Stimulated activated naive CD8-positive, alpha-beta T cell treated with anti-CD3 and anti-CD28 coated beads, Interleukin-15, Interleukin-2, amounts not matched to agents 100 ng/mL and 50 ng/mL, for 24 hours (primary cell): ENCODE measurements around the gene RILPL1.
"Not testable (repeated sequence)": the region's sequence is repeated elsewhere in the genome, so short reads cannot be mapped to it uniquely, and the experiment has no call there.

Experiments used
- H3K27ac Mint-ChIP-seq: one replicate; pipeline ENCODE4 v1.8.0; 2021; ENCODE audit warnings: mild to moderate bottlenecking, mixed read lengths
- H3K27me3 Mint-ChIP-seq: one replicate; pipeline ENCODE4 v1.8.0; 2021; ENCODE audit warnings: mixed read lengths
- H3K36me3 Mint-ChIP-seq: one replicate; pipeline ENCODE4 v1.8.0; 2021; ENCODE audit warnings: low read depth, mixed read lengths
- H3K4me1 Mint-ChIP-seq: one replicate; pipeline ENCODE4 v1.8.0; 2021; ENCODE audit warnings: low read depth, mixed read lengths
- H3K4me3 Mint-ChIP-seq: one replicate; pipeline ENCODE4 v1.8.0; 2021; ENCODE audit warnings: mild to moderate bottlenecking, mixed read lengths
- H3K9me3 Mint-ChIP-seq: one replicate; pipeline ENCODE4 v1.8.0; 2021; ENCODE audit warnings: mixed read lengths

Gene RILPL1, protein sequence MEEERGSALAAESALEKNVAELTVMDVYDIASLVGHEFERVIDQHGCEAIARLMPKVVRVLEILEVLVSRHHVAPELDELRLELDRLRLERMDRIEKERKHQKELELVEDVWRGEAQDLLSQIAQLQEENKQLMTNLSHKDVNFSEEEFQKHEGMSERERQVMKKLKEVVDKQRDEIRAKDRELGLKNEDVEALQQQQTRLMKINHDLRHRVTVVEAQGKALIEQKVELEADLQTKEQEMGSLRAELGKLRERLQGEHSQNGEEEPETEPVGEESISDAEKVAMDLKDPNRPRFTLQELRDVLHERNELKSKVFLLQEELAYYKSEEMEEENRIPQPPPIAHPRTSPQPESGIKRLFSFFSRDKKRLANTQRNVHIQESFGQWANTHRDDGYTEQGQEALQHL

GRCh38 chr12:123533672-123534643 lies at the start of gene RILPL1:
Gene RILPL1, minus strand, starts transcription at chr12:123533719. Its CDS starts 237 bp downstream, at chr12:123533482.
- peaks cover 14% of the 10 kb centered on the region for H3K4me1 Mint-ChIP-seq
- no peaks in the 10 kb centered on the region for H3K36me3 Mint-ChIP-seq
- no peaks in the 10 kb centered on the region for H3K27me3 Mint-ChIP-seq
- H3K9me3 Mint-ChIP-seq: no peaks in the 10 kb centered on the region
- peak within 1 kb of the TSS; percentile 68 for H3K27ac Mint-ChIP-seq
- H3K4me3 Mint-ChIP-seq: peak within 1 kb of the TSS; percentile 79

- peaks cover 18% of the 10 kb centered on the region for H3K4me1 Mint-ChIP-seq
Observed at GRCh38 chr12:123580772-123581171, 47.3 kb upstream of the RILPL1 start.

DNA sequence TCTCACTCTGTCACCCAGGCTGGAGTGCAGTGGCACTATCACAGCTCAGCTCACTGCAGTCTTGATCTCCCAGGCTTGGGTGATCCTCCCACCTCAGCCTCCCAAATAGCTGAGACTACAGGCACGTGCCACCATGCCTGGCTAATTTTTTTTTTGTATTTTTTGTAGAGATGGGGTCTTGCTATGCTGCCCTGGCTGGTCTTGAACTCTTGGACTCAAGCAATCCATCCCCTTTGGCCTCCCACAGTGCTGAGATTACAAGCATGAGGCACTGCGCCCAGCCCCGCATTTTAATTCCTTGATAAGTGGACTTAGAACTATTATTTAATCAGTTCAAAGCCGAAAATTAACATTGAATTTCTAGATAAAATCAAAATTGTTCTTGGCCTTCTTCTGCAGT lies 45.3 kb upstream of the RILPL1 start:
- not testable (repeated sequence) for H3K27me3 Mint-ChIP-seq, H3K4me3 Mint-ChIP-seq, H3K36me3 Mint-ChIP-seq, H3K27ac Mint-ChIP-seq, H3K9me3 Mint-ChIP-seq
- H3K4me1 Mint-ChIP-seq: peaks cover 10% of the 10 kb centered on the region

More at GRCh38 chr12:123580772-123581171, 47.3 kb upstream of the RILPL1 start:
- Mint-ChIP-seq H3K27me3 (no peaks in the 10 kb centered on the region), H3K27ac (no peak overlapping the region), H3K4me3 (no peak overlapping the region), H3K9me3 (no peaks in the 10 kb centered on the region), H3K36me3 (no peaks in the 10 kb centered on the region)

GRCh38 chr12:123578243-123578642 lies 44.7 kb upstream of the RILPL1 start:
- Mint-ChIP-seq H3K36me3 (no peaks in the 10 kb centered on the region), H3K27me3 (no peaks in the 10 kb centered on the region), H3K4me1 (peaks cover 10% of the 10 kb centered on the region), H3K4me3 (no peak overlapping the region), H3K9me3 (no peaks in the 10 kb centered on the region), H3K27ac (no peak overlapping the region)

- Mint-ChIP-seq H3K9me3 (no peaks in the 10 kb centered on the region), H3K27ac (no peak overlapping the region), H3K4me3 (no peak overlapping the region), H3K36me3 (no peaks in the 10 kb centered on the region), H3K4me1 (no peaks in the 10 kb centered on the region), H3K27me3 (no peaks in the 10 kb centered on the region)
Observed at GRCh38 chr12:123576611-123577010, 43.1 kb upstream of the RILPL1 start.

DNA sequence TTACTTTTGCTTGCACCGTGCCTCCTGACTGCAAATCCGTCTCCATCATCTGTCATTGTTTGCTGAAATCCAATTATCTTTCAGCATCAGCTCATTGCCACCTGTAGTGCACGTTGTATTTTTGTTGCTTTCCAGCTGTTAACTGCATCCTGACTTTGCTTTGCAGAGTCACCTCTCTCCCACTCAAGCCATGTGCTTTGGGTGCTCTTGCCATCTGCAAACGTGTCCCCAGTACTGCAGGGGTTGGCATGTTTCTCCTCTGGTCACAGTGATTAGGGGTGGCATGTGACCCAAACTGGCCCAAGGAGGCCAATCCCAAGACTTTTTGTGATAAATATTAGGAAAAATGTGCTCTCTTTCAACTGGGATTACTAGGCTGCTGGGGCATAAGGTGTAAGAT lies 40.4 kb upstream of the RILPL1 start:
- Mint-ChIP-seq H3K9me3 (no peaks in the 10 kb centered on the region), H3K4me3 (no peak overlapping the region), H3K4me1 (peaks cover 6% of the 10 kb centered on the region), H3K27me3 (no peaks in the 10 kb centered on the region), H3K36me3 (no peaks in the 10 kb centered on the region), H3K27ac (no peak overlapping the region)

GRCh38 chr12:123572391-123572790 lies 38.9 kb upstream of the RILPL1 start:
- H3K27ac Mint-ChIP-seq: no peak overlapping the region
- H3K36me3 Mint-ChIP-seq: no peaks in the 10 kb centered on the region
- H3K9me3 Mint-ChIP-seq: no peaks in the 10 kb centered on the region
- peaks cover 6% of the 10 kb centered on the region for H3K4me1 Mint-ChIP-seq
- H3K4me3 Mint-ChIP-seq: no peak overlapping the region
- no peaks in the 10 kb centered on the region for H3K27me3 Mint-ChIP-seq

DNA sequence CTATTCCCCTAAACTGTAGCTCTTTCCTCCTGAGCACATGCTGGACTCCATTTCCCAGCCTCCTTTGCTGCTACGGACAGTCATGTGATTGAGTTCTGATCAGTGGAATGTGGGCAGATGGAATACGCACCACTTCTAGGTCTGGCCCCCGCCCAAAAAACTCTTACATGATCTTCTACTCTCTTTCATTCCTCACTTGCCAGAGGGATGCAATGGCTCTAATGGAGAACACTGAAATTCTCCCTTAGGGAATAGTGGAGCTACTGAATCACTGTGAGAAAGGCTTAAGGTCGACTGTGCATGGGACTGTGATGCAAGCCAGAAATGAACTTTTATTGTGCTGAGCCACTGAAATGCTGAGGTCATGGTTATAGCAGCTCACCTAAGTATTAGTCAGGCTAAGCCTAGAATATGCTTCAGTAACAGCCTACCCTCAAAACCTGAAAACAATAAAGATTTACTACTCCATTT lies 37.9 kb upstream of the RILPL1 start:
- H3K36me3 Mint-ChIP-seq: no peaks in the 10 kb centered on the region
- H3K9me3 Mint-ChIP-seq: no peaks in the 10 kb centered on the region
- no peak overlapping the region for H3K4me3 Mint-ChIP-seq
- H3K27ac Mint-ChIP-seq: no peak overlapping the region
- H3K27me3 Mint-ChIP-seq: no peaks in the 10 kb centered on the region
- H3K4me1 Mint-ChIP-seq: peaks cover 6% of the 10 kb centered on the region

DNA sequence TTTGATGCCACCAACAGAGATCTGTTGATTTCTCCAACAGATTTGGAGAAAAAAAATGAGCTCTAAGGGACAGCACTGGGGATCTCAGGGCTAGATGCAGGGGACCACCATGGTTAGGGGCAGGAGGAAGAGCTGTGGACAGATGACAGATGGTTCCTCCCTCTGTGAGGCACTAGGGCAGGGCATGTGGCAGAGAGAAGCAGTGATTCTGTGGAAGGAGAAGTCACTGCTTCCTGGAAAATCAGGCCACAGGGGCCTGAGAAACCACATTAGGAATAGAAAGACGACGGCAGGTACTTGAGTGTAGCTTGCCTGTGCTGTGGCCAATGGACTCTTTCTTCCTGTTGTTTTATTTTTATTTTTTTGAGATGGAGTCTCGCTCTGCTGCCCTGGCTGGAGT lies 25.9 kb upstream of the RILPL1 start:
- Mint-ChIP-seq H3K36me3 (no peaks in the 10 kb centered on the region), H3K4me1 (no peaks in the 10 kb centered on the region), H3K27me3 (no peaks in the 10 kb centered on the region), H3K27ac (no peak overlapping the region), H3K9me3 (no peaks in the 10 kb centered on the region), H3K4me3 (no peak overlapping the region)

DNA sequence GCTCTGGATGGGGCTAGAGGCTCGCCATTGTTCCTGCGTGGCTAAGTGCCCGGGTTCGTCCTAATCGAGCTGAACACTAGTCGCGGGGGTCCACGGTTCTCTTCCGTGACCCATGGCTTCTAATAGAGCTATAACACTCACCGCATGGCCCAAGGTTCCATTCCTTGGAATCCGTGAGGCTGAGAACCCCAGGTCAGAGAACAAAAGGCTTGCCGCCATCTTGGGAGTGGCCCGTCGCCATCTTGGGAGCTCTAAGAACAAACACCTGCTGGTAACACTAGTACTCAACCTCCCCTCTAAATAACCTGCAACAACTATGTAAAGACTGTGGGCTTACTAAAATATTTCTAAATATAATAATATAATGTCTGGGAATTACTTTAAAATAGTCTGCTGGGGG lies 25.0 kb upstream of the RILPL1 start:
- not testable (repeated sequence) for H3K27ac Mint-ChIP-seq, H3K36me3 Mint-ChIP-seq, H3K4me3 Mint-ChIP-seq, H3K27me3 Mint-ChIP-seq, H3K9me3 Mint-ChIP-seq, H3K4me1 Mint-ChIP-seq

- not testable (repeated sequence) for H3K4me1 Mint-ChIP-seq, H3K27me3 Mint-ChIP-seq, H3K4me3 Mint-ChIP-seq, H3K36me3 Mint-ChIP-seq, H3K9me3 Mint-ChIP-seq, H3K27ac Mint-ChIP-seq
Observed at GRCh38 chr12:123554843-123555242, 21.3 kb upstream of the RILPL1 start.

DNA sequence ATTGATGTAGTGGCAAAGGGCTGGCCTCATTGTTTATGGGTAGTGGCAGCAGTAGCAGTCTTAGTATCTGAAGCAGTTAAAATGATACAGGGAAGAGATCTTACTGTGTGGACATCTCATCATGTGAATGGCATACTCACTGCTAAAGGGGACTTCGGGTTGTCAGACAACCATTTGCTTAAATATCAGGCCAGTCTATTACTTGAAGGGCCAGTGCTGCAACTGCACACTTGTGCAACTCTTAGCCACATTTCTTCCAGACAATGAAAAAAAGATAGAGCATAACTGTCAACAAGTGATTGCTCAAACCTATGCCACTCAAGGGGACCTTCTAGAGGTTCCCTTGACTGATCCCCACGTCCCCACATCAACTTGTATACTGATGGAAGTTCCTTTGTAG lies 20.6 kb upstream of the RILPL1 start:
- H3K27ac Mint-ChIP-seq, H3K4me1 Mint-ChIP-seq, H3K27me3 Mint-ChIP-seq, H3K36me3 Mint-ChIP-seq, H3K4me3 Mint-ChIP-seq, H3K9me3 Mint-ChIP-seq: not testable (repeated sequence)

DNA sequence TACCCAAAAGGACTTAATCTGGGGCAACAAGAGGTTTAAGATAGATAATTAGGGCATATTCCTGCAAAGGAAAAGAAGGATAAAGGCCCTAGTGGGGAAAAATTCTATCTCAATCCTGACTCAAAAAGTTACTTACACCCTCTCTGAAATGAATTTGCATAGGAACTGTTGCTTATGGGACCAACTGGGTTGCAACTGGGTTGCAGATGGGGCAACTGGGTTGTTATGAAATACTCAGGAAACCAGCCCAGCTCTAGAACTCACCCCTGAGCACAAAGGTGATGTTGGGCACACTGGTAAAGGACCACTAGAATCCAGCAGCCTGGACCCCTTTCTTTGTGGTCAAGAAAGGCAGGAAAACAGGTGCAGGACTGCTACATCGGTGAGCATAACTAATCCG lies 17.2 kb upstream of the RILPL1 start:
- Mint-ChIP-seq H3K36me3 (no peaks in the 10 kb centered on the region), H3K4me3 (no peak overlapping the region), H3K4me1 (no peaks in the 10 kb centered on the region), H3K27ac (no peak overlapping the region), H3K27me3 (peaks cover 10% of the 10 kb centered on the region), H3K9me3 (no peaks in the 10 kb centered on the region)

- Mint-ChIP-seq H3K36me3 (no peaks in the 10 kb centered on the region), H3K27me3 (peaks cover 10% of the 10 kb centered on the region), H3K27ac (no peak overlapping the region), H3K4me3 (no peak overlapping the region), H3K4me1 (no peaks in the 10 kb centered on the region), H3K9me3 (no peaks in the 10 kb centered on the region)
Observed at GRCh38 chr12:123548107-123548506, 14.6 kb upstream of the RILPL1 start.

DNA sequence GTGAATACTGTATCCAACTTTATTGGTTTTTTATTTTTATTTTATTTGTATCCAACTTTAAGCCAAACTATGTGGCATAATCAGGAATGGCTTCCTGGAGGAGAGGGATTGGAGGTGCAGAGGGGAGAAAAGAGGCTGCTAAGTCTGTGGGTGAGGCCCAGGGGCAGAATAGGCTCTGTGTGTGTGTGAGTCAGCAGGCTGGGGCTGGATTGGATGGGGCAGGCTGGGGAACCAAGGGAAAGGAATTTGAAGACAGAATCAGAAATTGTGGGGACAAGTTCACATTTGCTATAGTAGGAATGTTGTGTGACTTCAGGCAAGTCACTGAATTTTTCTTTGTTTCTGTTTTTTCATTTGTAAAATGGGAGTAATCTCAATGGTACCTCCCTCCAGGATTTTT lies 12.8 kb upstream of the RILPL1 start:
- no peak overlapping the region for H3K27ac Mint-ChIP-seq
- no peaks in the 10 kb centered on the region for H3K9me3 Mint-ChIP-seq
- H3K36me3 Mint-ChIP-seq: no peaks in the 10 kb centered on the region
- H3K4me3 Mint-ChIP-seq: no peak overlapping the region
- H3K27me3 Mint-ChIP-seq: peaks cover 5% of the 10 kb centered on the region
- H3K4me1 Mint-ChIP-seq: no peaks in the 10 kb centered on the region
